Measurements from ENCODE around the gene FGF3.

Gene FGF3

DNA sequence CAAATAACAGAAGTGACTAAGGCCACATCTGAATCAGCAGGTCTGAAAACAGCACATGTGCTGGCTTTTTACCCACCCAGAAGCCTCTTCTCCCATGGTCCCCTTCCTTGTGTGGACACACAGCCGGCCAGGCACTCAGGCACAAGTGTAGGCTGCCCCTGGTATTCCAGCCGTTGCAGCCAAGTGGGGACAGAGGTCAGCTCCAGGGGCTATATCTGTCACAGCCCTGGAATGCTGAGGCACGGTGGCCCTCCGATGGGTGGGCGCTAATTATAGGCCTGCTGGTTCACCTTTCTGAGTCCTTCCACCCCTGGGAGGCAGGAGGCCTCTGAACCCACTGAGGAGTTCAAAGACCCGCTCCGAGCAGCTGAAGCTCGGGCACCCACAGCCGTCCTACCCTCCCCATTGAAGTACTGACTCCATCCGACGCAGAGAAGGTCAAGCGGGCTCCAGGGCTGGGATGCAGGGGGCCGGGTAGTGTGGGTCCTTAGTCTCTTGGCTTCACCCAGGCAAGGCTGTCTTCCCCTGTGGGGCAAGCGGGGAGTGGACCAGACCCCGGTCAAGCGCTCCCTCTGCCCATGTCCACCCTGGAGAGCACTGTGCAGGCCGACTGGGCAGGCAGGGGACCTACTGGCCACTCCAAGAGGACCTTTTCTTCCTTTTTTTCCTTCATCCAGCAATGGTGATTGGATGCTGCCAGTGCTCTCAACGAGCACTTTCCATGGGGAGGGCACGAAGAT lies 14.3 kb downstream of the FGF3 start:
- no peak for DNase-seq (ENCODE audit: low read depth, low spot score)

DNA sequence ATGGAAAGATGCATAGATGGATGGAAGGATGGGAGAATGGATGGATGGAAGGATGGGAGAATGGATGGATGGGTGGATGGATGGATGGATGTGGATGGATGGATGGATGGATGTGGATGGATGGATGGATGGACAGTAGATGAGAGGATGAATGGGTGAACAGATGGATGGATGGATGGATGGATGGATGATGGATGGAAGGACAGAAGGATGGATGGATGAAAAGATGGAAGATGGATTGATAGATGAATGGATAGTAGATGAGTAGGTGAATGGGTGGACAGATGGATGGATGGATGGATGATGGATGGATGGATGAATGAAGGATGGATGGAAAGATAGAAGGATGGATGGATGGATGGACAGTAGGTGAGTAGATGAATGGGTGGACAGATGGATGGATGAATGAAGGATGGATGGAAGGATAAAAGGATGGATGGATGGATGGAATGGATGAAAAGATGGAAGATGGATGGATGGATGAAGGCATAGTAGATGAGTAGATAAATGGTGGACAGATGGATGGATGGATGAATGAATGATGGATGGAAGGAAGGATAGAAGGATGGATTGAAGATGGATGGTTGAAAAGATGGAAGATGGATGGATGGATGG lies 15.5 kb downstream of the FGF3 start:
- DNase-seq (ENCODE audit: low read depth, low spot score) = no peak

- DNase-seq (ENCODE audit: low read depth, low spot score) = no peak
Measured at GRCh38 chr11:69803022-69803421, 16.2 kb downstream of the FGF3 start.

DNA sequence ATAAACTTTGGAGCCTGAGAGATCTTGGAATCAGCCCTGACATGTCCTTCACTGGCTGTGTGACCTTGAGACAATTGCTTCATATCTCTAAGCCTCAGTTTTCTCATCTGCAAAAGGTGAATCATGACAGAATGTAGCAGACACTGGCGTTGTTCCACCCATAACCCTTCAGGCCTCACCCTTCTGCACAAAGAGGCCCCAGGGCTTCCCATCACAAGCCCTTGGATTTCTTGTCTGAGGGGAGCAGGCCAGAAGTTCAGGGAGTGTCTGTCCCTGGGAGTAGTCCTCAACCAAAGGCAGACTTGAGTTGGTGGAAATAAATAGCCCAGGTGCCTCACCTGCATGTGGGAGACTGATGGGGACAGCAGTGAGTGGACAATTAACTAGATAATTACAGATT lies 16.6 kb downstream of the FGF3 start:
- DNase-seq (ENCODE audit: low read depth, low spot score) = no peak

GRCh38 chr11:69801513-69802335 lies 17.5 kb downstream of the FGF3 start:
- DNase-seq (ENCODE audit: low read depth, low spot score) = no peak

- no peak for DNase-seq (ENCODE audit: low read depth, low spot score)
Measured at GRCh38 chr11:69800278-69800677, 18.9 kb downstream of the FGF3 start.

DNA sequence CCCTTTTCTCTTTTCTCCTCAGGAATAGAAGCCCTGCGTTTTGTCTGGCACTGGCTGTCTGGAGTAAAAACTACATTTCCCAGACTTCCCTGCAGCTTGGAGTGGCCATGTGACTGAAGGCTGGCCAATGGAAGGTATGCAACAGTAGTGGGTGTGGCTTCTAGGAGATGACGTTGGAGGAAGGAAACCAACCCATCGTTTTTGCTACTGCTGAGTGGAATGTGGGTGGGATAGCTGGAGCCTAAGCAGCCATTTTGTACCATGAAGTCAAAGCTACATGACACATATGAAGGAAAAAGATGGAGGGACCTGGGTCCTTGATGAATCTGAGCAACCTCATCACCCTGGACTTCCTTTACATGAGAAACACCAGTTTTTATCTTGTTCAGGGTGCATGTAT lies 19.6 kb downstream of the FGF3 start:
- DNase-seq (ENCODE audit: low read depth, low spot score) = no peak

GRCh38 chr11:69799097-69799496 lies 20.1 kb downstream of the FGF3 start:
- DNase-seq (ENCODE audit: low read depth, low spot score) = no peak

DNA sequence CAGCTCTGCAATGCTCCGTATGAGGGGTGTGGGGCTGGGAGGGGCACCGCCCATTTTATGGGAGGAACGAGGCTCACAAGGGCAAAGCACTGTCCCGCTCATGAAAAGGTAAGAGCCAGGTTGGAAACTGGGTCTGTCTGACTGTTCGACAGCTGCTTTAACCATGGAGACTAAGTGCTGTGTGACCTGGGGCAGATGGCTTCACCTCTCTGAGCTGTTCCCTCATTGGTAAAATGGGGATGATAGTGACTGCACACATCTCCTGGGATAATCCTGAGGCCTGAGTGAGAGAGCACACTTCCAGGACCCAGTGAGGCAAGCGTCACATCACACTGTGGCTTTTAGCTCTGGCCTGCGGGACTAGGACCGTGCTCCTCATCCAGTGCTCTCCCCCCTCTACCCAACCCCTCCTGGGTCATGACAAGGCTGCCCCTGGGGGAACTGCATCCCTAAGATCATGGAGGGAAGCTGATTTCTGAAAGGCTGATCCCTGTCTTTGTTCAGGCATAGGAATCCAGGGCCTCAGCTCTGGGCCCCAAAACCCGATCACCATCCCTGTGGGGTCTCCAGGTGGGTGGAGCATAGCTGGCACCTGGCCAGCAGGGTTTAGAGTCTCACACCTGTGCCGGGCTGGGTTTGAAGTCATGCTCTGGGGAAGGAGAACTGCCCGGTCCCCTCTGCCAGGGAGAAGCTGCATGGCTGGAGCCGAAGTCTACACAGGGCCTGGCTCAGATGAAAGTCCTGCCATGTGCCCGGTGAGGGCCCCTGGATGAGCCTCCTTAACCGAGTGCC lies 21.3 kb downstream of the FGF3 start:
- no peak for DNase-seq (ENCODE audit: low read depth, low spot score)

DNA sequence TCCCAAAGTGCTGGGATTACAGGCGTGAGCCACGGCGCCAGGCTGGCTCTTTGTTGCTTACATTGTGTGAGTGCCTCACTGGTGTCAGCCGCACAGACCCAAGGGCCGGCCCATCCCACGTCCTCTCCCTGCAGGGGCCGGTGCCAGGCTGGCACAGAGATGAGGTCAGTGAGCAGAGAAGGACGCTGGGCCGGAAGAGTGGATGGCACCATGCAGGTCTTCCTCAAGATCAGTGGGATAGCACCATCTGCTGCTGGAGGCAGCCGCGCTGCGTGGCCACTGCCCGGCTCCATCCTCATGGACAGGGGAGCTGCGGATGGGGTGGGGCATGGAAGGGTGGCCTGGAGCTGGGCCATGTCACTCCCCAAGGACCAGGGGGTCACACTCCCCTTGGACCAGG lies 22.1 kb downstream of the FGF3 start:
- no peak for DNase-seq (ENCODE audit: low read depth, low spot score)

DNA sequence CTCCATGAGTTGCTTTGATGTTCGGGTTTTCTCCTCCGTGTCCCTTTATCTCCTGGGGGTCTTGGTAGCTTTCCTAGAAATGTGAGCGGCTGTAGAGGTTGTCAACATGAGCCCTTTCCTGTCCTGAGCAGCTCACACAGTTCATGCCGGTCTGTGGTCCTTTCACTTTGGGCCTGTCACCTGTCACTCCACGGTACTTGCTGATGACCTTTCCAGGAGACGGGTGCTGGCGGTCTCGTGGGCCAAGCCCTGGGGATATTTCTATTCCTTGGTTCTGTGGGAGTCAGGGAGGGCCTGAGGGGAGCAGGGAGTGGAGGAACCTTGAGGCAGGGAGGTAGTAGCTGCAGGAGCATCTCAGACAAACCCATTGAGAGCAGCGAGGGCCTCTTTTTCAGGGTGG lies 23.2 kb downstream of the FGF3 start:
- DNase-seq (ENCODE audit: low read depth, low spot score) = no peak

- no peak for DNase-seq (ENCODE audit: low read depth, low spot score)
Measured at GRCh38 chr11:69791276-69792180, 27.7 kb downstream of the FGF3 start.

GRCh38 chr11:69788956-69789355 lies 30.3 kb downstream of the FGF3 start:
- DNase-seq (ENCODE audit: low read depth, low spot score) = no peak

GRCh38 chr11:69787906-69788305 lies 31.3 kb downstream of the FGF3 start:
- no peak for DNase-seq (ENCODE audit: low read depth, low spot score)

GRCh38 chr11:69787457-69787856 lies 31.8 kb downstream of the FGF3 start:
- DNase-seq (ENCODE audit: low read depth, low spot score) = no peak

GRCh38 chr11:69781241-69781640 lies 38.0 kb downstream of the FGF3 start:
- no peak for DNase-seq (ENCODE audit: low read depth, low spot score)

DNA sequence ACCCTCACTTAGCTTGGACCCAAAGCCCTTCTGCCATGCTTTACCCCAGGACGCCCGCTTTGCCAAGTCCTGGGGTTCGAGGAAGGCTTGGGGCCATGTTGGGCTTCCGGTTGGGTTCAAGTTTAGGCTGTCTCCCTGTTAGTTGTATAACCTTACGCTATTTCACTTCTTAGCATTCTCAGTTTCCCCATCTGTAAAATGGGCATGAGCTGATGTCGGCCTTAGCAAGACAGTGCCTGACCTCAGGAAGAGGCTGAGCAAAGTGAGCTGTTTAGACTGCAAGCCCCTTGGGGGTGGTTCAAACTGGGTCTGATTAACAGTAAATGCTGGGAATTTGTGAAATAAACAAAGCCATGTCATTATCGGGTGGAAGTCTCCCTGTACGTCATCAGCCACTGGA lies 40.8 kb downstream of the FGF3 start:
- no peak for DNase-seq (ENCODE audit: low read depth, low spot score)

DNA sequence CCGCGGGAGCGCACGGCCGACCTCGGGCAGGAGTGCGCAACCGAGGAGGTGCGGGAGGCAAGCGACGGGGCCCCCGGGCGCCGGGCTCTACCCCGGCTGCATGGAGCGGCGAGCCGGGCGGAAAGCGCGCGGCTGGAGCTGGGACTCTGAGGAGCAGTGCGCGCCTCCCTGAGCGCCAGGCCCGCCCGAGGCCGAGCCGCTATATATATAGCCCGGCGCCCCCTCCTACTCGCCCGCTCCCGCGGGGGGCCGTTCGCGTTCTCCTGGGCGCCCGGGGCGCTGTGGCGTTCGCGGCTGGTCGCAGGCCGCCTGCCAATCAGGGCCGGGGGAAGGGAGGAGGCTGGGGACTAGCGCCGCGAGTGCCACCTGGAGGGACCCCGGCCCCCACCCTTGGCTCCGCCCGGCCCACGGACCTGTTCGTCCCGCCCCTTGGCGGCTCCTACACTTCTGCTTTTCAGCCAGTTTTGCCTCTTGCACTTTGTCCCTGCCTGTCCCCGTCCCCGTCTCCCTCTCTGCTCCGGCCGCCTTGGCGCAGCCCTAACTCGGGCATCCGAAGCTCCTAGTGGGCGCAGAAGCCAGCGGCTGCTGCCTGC lies 44.0 kb downstream of the FGF3 start, which contains the start of gene FGF4:
Gene FGF4, minus strand, starts transcription at position 179 of the 593 bp plus-strand sequence. CDS start 257 bp downstream, outside the sequence.
- no peak for DNase-seq (ENCODE audit: low read depth, low spot score)

- DNase-seq (ENCODE audit: low read depth, low spot score) = no peak
Measured at GRCh38 chr11:69774354-69775162, 44.7 kb downstream of the FGF3 start.

Measured in smooth muscle cell of the brain vasculature (primary cell).